22Rv1 (cell line): ENCODE measurements around the gene SEC14L5.

Source experiments
- ZFX ChIP-seq: fragments of 450-650 bp; IDR thresholded peaks from 2 replicates; pipeline ENCODE4 v1.6.1; 2017; ENCODE audit warnings: antibody characterized with exemption, borderline replicate concordance
- TF ChIP-seq, protein P1 (sequence below): fragments of 450-650 bp; IDR thresholded peaks from 2 replicates; pipeline ENCODE4 v1.5.1; 2017; ENCODE audit warnings: mild to moderate bottlenecking

DNA sequence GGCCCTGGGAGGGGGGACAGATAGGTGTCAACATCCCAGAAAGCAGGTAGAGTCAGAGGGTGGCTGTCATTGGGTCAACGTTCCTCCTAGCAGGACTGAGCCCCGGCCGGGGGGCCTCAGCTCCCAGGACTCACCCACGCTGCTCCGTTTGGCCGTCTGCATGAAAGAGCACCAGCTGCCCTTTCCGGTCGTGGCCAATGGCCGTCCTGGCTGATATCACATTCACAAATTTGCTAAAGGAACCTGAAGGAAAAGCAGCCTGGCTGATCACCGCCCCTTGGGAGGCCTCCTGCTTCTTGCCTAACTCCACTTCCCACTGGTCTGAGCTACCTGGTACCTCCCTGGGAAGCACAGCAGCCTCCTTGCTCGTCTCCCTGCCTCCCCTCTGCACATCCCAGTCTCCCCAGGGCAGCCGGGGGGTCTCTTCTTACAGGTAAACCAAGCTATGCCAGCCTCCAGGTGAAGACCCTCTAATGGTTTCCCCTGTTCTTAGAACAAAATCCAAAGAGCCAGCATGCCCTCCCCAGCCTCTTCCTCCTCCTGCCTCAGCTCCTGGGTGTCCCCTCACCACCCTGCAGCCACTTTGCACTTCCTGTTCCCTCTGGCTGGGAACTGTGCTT, 72.2 kb downstream of the SEC14L5 start:
- TF ChIP-seq, protein P1, sequence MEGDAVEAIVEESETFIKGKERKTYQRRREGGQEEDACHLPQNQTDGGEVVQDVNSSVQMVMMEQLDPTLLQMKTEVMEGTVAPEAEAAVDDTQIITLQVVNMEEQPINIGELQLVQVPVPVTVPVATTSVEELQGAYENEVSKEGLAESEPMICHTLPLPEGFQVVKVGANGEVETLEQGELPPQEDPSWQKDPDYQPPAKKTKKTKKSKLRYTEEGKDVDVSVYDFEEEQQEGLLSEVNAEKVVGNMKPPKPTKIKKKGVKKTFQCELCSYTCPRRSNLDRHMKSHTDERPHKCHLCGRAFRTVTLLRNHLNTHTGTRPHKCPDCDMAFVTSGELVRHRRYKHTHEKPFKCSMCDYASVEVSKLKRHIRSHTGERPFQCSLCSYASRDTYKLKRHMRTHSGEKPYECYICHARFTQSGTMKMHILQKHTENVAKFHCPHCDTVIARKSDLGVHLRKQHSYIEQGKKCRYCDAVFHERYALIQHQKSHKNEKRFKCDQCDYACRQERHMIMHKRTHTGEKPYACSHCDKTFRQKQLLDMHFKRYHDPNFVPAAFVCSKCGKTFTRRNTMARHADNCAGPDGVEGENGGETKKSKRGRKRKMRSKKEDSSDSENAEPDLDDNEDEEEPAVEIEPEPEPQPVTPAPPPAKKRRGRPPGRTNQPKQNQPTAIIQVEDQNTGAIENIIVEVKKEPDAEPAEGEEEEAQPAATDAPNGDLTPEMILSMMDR: no peak
- no peak for TF ChIP-seq ZFX
